ENCODE results near the gene CACNA2D4.

The CACNA2D4 gene

DNA sequence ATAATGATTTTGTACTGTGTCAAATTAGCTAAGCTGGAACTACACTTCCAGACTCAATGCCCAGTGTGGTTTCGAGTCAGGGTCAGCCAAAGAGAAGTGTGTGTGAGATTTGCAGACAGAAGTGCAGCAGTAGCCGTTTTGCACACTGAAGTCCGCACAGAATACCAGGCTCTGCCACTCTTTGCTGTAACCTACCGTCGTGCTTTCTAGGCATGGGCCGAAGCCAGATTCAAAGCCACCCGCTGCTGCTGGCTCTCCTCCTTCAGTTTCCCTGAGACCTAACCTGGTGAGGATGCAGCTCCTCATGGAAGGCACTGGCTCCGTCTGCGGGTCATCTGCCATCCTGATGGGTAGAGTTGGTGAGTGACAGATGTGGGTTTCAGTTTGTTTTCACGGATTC, 49.3 kb downstream of the CACNA2D4 start:
- no peak for DNase-seq

DNA sequence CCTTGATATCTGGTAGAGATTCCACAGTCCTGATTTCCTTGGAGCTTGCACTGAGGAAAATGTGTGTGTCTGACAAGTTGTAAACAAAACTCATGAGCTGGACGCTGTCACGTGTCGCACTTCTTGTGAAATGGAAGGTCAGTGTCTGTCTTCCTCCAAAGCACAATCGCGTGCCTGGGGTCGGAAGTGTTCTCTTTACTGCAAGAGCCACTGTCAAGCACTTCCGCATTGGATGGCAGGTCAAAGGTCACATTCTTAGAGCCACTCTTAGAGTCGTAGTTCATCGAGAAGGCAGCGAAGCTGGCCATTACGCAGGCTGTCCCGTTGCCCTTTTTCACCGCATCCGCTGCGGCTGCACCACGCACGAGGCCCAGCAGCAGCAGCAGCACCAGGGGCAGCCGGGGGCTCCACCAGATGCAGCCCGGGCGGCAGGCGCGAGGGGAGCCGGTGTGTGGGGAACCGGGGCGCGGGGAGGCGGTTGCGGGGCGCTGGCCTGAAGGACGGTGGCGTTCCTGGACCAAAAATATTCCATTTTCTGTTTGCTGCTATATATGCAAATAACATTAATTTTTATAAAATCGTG, 53.1 kb downstream of the CACNA2D4 start:
- DNase-seq = no peak

DNA sequence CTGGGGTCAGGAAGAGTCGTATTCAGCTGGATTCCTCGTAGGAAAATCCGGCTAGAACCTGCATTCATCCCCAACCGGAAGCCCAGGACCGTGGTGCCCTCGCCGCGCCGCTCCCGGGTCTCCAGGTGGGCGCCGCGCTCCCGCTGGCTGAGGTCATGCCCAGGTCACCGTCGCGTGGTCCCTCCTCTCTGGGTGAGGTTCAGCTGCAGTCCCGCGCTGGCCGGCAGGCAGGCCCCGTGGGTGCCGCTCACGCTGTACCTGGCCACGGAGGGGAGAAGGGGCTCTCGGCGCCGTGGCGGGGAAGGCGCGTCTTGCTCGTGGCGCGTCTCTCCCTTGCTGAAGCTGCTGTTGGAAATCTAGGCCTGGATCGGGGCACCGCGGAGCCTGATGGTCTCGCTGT, 53.6 kb downstream of the CACNA2D4 start:
- DNase-seq = no peak

DNA sequence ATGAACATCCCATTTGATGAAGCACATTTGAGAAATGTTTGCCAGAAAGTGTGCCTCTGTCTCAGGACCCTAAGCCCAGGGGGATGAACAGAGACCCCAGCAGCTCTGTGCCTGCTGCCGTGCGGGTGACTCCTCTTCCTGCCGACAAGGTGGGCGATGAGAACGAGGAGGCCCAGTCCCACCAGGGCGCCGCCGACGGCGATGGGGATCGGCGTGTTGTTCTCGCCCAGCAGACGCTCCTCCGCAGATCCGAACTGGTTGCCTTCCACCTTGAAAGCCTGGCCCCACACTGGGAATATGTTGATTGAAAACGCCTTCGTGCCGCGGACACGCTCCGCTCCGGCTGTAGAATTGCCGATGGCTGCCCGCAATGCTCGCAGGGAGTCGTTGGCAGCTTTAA, 54.0 kb downstream of the CACNA2D4 start:
- DNase-seq = no peak

DNA sequence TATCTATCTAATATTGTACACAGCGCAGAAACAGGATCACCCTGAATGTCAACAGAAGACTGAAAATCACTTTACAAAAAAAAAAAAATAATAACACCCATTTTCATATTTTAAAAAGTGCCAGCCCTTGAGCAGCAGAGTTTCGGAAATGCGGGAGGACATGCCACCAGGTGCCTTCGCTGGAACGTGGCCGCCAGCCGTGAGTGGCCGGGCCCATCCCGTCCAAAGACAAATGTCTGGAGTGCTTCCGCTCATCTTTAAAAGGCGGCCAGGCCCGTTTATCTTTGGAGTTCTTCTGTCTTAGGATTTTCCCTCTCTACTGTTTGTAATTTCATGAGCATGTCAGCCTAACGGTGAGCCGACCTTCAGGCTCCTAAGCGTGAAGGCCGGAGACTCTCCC, 54.6 kb downstream of the CACNA2D4 start:
- DNase-seq = no peak

DNA sequence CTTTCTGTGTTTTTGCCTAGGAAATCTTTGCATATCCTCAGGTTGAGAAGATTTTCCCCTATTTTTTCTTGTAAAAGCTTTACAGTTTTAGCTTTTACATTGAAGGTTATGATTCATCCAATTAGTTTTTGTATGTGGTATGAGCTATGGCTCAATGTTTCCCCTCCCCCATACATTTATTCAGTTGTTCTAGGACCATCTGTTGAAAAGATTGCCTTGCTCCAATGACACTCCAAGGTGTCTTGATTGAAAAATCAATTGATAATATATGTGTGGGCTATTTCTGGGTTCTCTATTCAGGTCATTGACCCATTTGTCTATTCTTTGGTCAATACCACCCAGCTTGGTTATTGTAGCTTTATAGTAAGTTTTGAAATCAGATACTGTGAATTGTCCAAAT, 55.5 kb downstream of the CACNA2D4 start:
- DNase-seq = no peak

DNA sequence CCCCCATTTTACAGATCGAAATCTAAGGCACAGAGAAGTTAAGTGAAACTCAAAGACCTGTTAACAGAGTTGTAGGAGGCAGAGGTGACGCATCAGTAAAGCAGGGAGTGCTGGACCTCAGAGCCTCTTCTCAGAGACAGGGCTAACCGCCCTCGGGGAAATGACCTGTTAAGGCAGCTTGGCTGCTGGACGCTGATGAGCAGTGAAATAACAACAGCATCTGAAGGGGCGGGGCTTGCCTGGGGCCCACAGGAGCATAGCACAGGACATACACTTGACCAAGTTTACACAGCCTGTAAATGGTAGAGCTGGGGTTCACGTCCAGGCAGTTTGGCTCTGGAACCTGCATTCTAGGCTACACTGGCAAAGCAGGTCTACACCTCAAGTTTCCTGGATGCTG, 58.8 kb downstream of the CACNA2D4 start:
- DNase-seq = no peak

DNA sequence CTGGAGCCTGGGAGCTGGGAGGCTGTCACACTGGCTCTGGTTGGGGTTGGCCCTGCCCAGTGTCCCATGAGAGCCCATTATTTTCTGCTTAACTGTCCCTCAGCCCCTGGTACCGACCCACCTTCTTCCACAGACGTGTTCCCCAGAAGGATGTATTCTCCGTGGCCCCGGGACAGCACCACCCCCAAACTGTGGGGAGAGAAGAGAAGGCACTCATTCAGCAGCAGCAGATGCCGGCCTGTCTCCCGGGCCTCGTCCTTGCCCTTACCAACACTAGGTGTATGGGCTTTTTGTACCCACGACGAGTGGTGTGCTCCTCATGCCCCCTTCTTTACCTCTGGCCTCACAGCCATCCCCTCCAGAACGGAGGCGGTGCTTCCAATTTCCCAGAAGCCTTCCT, 60.0 kb downstream of the CACNA2D4 start:
- DNase-seq = no peak

DNA sequence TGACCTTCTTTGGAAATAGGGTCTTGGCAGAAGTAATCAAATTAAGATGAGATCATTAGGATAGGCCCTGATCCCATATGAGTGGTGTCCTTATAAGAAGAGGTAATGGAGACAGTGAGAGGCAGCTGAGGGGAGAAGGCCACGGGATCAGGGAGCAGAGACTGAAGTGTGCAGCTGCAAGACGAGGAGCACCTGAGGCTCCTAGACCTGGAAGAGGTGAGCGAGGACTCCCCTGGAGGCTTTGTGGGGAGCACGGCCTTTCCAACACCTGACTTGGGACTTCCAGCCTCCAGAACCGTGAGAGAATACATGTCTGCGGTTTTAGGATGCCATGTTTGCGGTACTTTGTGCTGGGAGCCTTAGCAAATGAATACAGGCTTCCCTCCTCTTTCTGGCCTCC, 60.6 kb downstream of the CACNA2D4 start:
- no peak for DNase-seq

DNA sequence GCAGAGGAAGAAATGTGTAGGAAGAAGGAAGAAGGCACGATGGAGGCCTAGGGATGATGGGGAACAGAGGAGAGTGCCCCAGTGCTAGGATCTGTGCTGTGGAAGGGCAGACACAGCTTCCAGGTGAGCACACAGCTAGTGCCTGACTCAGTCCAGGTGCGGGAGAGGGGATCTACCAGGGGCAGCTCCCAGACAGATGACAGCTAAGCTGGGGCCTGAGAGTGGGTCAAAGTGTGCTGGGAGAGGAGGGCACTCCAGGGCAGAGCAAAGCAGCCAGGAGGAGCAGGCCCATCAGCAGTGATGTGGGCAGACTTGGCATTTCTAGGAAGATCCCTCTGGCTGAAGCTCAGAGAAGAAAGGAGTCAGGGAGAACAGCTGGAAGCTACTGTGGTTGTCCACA, 61.4 kb downstream of the CACNA2D4 start:
- DNase-seq = no peak

DNA sequence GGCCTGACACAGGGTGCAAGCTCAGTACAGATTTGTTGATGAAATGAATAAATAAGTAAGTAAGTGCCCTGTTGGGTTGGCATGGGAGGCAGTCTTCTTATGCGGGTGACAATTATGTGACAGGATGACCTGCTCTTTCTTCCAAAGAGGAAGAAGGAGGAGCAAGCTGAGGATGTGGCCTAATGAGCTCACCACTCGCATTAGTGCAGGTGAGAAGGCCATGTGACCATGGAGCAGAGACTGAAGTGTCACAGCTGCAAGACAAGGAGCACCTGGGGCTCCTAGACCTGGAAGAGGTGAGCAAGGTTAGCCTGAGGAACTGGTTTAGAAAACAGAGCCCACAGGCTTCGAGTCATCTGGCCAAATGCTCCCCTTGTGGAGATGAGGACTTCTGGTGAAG, 63.2 kb downstream of the CACNA2D4 start:
- DNase-seq = no peak

DNA sequence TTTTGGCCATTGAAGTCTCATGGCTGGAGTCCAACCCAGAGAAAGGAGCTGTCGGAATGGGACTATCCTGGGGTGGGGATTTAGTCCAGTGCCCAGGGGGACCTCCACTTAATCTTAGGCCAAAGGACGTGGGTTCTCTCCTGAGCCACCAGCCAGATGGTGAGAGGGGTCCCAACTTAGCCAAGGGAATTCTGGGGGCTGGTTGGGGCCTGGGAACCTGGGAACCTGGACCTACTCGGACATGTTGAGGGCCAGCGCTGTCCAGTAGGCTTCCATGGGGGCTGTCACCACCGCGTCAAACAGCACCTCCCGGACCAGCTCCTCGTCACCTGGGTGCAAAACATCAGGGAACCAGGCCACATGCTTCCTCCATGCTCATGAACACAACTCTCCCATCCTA, 64.7 kb downstream of the CACNA2D4 start:
- DNase-seq = no peak

DNA sequence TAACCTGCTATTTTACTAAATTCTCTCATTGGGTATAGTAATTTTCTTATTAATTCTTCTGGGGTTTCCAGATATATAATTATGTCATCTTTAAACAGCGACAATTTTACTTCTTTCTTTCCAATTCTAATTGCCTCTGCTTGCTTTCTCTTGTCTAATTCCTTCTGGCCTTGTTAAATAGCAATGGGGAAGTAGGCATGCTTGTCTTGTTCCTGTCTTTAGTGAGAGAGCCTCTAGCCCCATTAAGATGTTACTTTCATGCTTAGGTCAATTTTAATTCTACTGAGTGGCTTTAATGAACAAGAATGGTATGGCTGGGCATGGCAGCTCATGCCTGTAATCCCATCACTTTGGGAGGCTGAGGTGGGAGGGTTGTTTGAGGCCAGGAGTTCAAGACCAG, 66.4 kb downstream of the CACNA2D4 start:
- no peak for DNase-seq

DNA sequence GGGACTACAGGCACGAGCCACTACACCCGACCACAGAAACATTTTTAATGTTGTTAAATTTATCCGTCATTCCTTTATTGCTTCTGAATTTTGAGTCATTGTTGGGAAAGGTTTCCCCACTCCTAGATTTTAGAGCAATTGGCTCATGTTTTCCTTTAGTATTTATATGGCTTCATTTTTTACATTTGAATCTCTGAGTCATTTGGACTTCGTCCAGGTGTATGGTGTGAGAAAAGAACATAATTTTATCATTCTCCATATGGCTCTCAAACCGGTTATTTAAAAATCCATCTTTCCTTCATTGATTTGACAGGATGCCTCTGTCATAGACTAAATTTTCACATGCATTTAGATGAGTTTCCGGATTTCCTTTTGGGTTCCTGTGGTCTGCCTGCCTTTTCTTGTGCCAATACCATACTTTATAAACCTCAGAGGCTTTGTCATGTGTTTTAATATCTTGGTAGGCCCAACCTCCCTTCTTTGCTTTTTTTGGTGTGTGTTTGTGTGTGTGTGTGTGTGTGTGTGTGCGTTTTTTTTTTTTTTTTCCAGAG, 67.2 kb downstream of the CACNA2D4 start:
- no peak for DNase-seq

DNA sequence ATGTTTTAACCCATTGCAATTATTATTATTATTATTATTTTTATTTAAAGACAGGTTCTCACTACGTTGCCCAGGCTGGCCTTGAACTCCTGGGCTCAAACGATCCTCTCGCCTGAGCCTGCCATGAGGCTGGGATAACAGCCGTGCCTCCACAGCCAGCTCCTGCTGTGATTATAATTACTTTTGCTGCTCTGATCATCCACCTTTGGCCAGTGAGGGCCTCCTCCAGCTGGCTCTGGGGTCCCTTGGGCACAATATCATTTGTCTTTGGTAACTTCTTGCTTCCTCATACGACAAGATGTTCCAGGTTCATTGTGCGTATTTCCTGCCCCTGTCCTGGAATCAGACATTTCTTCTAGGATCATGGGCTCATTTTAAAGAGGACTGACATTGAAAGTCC, 69.7 kb downstream of the CACNA2D4 start:
- DNase-seq = no peak

DNA sequence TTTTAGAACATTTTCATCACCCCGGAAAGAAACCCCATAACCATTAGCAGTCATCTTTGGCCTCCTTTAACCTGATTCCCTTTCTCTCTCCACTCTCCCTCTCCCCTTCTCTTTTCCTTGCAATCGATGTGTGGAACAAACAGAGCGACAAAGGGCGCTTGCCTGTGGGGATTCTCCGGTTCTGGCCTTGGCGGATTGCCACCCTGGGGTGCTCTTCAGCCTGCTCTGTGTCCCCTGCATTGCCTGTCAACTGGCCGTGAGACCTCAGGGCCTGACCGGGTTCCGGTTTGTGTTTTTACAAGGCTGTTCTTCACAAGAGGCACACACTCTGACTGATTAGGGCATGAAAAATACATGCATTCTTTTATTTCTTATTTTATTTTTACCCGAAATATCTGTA, 70.3 kb downstream of the CACNA2D4 start:
- no peak for DNase-seq

DNA sequence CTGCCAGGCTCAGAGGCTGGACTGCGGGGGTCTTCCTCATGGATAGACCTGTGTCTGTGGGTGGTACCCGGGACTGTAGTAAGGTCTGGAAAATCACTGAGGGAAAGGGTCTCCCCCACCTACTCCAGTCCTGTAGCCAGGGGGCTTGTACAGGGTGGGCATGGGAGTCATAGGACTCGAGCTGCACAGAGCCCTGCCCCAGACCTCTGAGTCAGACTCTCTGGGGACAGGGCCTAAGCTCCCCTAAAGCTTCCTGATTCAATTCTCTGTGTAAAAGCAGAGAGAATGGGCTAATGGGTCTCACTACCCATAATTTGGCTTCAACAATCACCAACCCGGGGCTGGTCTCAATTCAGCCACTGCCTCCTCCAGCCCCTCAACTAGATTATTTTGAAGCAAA, 71.0 kb downstream of the CACNA2D4 start:
- no peak for DNase-seq

DNA sequence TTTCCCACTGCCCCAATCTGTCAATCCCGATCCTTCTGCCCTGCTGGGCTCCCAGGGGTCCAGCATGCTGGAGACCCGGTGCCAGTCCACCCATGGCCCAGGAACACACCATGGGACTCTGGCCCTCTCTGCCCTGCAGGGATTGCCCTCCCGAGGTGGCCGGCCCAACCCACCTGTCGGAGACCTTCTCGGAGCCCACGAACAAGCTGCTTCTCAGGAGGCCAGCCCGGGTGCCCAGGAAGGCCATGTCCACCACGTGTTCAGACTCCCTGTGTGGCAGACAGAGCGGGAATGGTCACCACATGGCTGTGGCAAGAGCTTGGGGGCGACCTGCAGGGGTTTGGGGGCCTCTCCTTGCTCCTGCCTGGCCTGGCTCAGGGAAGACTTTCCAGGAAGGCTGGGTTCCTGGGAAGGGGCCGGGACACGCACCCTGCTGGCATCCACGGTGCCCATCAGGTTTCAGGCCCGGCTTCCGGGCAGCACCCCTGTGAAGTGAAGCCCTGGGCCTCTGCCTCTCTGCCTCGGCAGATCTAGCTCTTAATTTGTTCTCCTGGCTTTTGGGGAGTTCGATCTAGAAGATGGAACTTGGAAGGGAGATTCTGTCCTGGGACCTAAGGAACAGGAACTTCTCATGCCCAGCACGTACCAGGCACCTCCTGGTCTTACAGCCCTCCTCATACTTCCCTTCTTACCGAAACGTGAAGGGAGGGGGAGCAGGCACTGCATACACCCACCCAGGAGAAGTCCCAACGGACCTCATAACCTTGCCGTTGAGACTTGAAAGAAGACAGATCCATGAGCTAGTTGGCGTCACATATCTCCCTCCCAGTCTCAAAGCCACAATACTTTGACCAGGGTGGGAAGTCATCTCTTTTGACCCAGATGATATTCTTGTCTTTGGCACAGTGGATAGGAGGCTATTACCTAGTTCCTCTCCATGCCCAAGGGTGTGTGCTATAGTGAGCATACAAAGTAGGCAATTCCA, 71.7 kb downstream of the CACNA2D4 start:
- peak; percentile 8 for DNase-seq

DNA sequence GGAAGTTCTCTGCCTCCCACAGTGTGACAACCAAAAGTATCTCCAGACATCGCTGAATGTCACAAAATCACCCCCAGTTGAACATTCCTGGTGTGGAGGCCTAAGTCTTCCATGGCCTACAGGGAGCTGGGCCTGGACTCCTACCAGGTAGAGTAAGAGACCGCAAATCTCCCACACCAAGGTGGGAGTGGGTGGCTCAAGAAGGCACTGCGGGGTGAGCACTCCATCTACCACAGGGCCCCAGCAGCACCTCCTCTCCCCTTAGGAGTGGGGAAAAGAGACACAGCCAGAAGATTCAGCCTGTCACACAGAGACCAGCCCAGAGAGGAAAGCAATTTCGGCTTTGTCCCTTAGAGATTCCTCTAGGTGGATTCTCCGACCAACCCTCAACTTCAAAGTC, 72.6 kb downstream of the CACNA2D4 start:
- DNase-seq = peak; percentile 6

DNA sequence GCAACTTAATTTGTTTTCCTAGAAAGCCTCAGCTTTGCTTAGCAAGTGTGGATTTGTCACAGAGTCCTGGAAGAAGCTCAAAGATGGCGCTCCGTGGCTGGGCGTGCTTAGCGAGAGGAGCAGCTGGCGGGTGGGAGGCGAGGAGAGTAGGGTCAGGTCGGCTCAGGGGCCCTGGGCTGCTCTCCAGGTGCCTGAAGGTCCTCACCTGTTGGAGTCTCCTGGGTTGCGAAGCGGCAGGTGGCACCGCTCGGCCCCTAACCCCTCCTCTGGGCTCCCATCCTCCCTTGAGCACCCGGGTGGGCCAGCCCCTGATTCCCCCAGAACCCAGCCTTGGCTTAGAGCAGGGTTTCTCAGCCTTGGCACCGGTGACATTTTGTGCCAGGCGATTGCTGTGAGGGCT, 73.0 kb downstream of the CACNA2D4 start:
- peak; percentile 6 for DNase-seq

DNA sequence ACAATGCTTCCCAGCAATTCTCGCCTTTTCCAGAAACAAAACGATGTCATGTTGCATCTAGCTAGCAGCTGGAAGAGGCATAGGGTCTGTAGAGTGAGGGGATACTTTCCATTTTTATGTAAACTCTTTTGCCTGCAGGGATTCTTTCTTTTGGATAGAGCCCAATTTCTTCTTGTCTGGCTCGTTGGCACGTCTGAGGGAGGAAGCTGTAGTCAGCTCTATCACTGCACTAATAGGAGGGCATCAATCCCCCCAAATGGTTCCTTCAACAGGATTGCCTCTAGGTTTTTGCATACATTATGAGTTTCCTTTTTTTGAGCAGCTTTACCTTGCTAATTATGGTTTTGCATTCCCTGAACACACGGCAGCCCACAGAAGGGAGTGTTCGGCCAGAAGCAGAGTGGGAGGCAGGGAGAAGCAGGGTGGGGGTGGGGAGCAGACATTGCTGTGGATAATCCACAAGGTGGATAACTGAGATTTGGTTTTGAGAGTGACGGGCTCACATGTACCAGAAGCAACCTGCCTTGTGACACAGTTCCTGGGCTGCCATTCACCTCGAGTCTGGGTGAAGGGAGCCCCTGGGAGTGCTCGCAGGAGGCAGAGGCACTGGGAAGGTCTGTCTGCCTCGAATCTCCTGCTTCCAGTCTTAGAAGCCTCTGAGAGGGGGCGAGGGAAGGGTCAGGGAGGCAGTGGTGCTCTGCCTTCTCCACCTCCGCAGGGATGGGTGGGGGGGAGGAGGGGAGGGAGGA, 73.6 kb downstream of the CACNA2D4 start:
- no peak for DNase-seq

DNA sequence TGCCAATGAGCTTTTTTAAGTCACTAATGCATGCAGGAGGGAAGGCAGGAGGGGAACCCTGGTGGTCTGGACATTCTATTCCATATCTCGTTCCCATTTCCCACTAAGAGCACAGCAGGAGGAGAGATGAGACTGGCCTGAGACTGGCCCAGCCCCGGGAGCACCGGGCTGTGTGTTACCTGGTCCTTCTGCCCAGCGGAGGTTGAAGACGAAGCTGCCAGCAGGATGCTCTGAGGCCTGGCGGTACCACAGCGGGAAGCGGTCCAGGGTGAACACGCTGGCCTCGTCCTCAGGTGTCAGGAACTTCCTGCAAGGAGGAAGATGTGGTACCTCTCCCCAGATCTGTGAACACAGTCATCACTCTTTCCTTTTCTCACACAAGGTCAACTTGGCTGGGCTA, 74.2 kb downstream of the CACNA2D4 start:
- DNase-seq = no peak

DNA sequence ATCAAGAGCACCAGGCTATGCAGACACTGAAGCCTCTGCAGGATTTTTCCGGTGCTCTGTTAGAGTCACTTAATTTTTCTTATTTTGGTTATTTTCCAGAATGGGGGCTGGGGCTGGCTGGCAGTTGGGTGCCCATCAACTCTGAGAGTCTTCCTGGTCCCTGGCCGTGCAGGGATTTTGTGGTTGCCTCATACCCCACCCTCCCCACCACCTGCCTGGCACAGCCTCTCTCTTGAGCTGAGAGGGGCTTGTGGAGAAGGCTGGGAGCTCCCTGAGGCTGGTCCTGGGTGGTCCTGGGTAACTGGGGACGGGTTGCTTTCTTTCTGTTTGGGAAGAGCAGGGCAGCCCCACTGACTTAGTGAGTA, 74.8 kb downstream of the CACNA2D4 start:
- no peak for DNase-seq

Data from activated CD8-positive, alpha-beta memory T cell treated with anti-CD3 and anti-CD28 coated beads, Interleukin-2, amount 50 U/mL, for 4 hours (primary cell).